Activated B cell treated with CpG ODN at 0.5 μM for 24 hours (primary cell): ENCODE results near the gene BRCA2. TPM values are rescaled to one million over a fixed set of nuclear protein-coding genes. Genes with fewer than 3 reads are reported as not detected.

ENCODE experiments used
- ATAC-seq: fragments of 200-7000 bp; cut with Tn5 transposase; one replicate; pipeline ENCODE4 v1.10.0; 2021; ENCODE audit warnings: low read depth, mild to moderate bottlenecking, moderate library complexity
- CTCF ChIA-PET: fragments of 350-600 bp; sonication (Branson Sonifier 250); formaldehyde crosslinking; loops from one replicate; lab custom pipeline; 2021; ENCODE audit warnings: antibody characterized with exemption; lab: Charles Lee
- POLR2A ChIA-PET: fragments of 350-600 bp; sonication (Branson Sonifier 250); formaldehyde crosslinking; loops from one replicate; lab custom pipeline; 2021; ENCODE audit warnings: antibody characterized with exemption; lab: Charles Lee
- DNase-seq: peaks from one replicate; pipeline ENCODE4 v3.0.0; 2022
- H3K27ac Mint-ChIP-seq: one replicate; pipeline ENCODE4 v1.8.0; 2020; ENCODE audit warnings: mixed read lengths
- H3K27me3 Mint-ChIP-seq: one replicate; pipeline ENCODE4 v1.8.0; 2021; ENCODE audit warnings: mixed read lengths
- H3K36me3 Mint-ChIP-seq: one replicate; pipeline ENCODE4 v1.8.0; 2021; ENCODE audit warnings: low read depth, mixed read lengths
- H3K4me1 Mint-ChIP-seq: one replicate; pipeline ENCODE4 v1.8.0; 2021; ENCODE audit warnings: mixed read lengths
- H3K4me3 Mint-ChIP-seq: one replicate; pipeline ENCODE4 v1.8.0; 2020; ENCODE audit warnings: mild to moderate bottlenecking, mixed read lengths
- H3K9me3 Mint-ChIP-seq: one replicate; pipeline ENCODE4 v1.8.0; 2020; ENCODE audit warnings: mixed read lengths
- CTCF ChIP-seq: fragments of 200-600 bp; IDR thresholded peaks from one replicate; pipeline ENCODE4 v1.8.0; 2022; ENCODE audit warnings: antibody characterized with exemption, mild to moderate bottlenecking
- intact Hi-C: fragments of 100-400 bp; cut with micrococcal nuclease; formaldehyde crosslinking; loops from one replicate; pipeline ENCODE4 v1.15.1; 2024
- total RNA-seq: library from RNA; stranded (reverse); gene quantifications from 2 replicates; pipeline ENCODE4 v1.2.3, GENCODE V29; 2022

The BRCA2 gene
- total RNA-seq, 1 donor from 2014 or later, result 6.6 TPM

DNA sequence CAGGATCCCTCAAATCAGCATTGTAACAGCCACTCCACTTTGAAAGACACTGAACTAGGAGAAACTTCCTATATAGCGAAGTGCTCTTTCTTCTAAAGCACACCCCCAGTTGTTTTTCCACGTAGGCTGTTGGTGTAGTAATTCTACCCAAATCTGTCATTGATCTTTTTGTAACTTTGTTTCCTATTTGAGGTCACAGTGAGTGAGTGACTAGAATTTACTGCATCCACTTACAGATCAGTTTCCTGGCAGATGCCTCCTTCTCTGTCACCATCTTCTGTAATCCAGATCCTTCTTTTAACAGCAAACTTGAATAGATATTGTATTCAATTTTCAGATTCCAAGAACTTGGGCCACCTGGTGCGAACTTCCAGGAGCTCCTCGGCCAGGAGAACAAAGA, 15.4 kb upstream of the BRCA2 start:
- no peaks in the 10 kb centered on the region for H3K36me3 Mint-ChIP-seq
- H3K27ac Mint-ChIP-seq, result no peak overlapping the region
- no peak for DNase-seq
- H3K4me1 Mint-ChIP-seq, result no peaks in the 10 kb centered on the region
- no peak for TF ChIP-seq CTCF
- H3K27me3 Mint-ChIP-seq, result peaks cover 9% of the 10 kb centered on the region
- intact Hi-C loops, result no loop called here
- no peak overlapping the region for H3K4me3 Mint-ChIP-seq
- no peak for ATAC-seq
- POLR2A ChIA-PET, result no interaction called here
- CTCF ChIA-PET, result no interaction called here
- H3K9me3 Mint-ChIP-seq, result no peaks in the 10 kb centered on the region

DNA sequence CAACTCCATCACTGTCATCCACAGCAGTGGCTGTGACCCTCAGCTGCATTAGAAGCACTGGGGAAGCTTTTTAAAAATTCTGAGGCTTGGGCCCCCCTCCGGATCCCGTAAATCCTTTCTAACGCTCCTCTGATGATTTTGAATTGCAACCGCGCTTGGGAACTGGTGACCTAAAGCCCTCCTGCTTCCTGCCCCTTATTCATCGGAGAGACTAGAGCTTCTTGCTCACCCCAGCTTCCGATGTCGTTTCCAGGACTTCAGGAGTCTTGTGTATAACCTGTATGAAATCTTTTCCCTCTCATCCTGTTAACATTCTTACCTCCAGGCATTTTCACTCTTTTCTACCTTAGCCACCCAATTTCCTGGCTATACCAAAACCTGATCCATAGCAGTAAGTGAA, 14.9 kb upstream of the BRCA2 start:
- no peak overlapping the region for H3K4me3 Mint-ChIP-seq
- H3K27ac Mint-ChIP-seq, result no peak overlapping the region
- no peaks in the 10 kb centered on the region for H3K36me3 Mint-ChIP-seq
- intact Hi-C loops, result no loop called here
- CTCF ChIA-PET, result no interaction called here
- TF ChIP-seq CTCF, result no peak
- H3K9me3 Mint-ChIP-seq, result no peaks in the 10 kb centered on the region
- no peaks in the 10 kb centered on the region for H3K4me1 Mint-ChIP-seq
- DNase-seq (no peak), ATAC-seq (no peak)
- H3K27me3 Mint-ChIP-seq, result peaks cover 9% of the 10 kb centered on the region
- POLR2A ChIA-PET, result no interaction called here

GRCh38 chr13:32300920-32301319, 14.4 kb upstream of the BRCA2 start:
- H3K4me1 Mint-ChIP-seq, result no peaks in the 10 kb centered on the region
- no peak overlapping the region for H3K4me3 Mint-ChIP-seq
- intact Hi-C loops, result no loop called here
- H3K27me3 Mint-ChIP-seq, result peaks cover 9% of the 10 kb centered on the region
- ChIA-PET CTCF (interaction anchor here (1.4 kb wide), 1 partner anchor 11 kb away, joined by 3 read pairs; no protein-coding TSS in a partner anchor), POLR2A (interaction anchor here (0.6 kb wide), 1 partner anchor 26 kb away, joined by 4 read pairs; no protein-coding TSS in a partner anchor)
- ATAC-seq (no peak), DNase-seq (no peak)
- no peak overlapping the region for H3K27ac Mint-ChIP-seq
- H3K36me3 Mint-ChIP-seq, result no peaks in the 10 kb centered on the region
- H3K9me3 Mint-ChIP-seq, result no peaks in the 10 kb centered on the region
- TF ChIP-seq CTCF, result no peak

DNA sequence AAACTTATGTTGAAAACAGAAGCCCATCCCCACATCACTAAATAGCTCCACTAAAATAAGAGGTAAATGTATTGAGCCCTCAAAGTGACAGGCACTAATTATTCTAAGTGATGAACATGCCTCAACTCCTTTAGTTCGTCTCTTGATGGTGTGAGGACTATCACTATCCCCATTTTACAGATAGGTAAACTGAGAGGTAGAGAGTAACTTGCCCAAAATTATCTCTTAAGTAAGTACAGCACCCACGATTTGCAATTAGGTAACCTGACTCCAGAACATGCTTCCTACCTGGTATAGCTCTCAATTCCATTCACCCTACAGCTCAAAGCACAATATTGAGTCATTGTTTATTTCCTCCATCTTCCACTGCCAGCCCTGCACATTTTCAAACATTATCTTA, 12.8 kb upstream of the BRCA2 start:
- H3K4me3 Mint-ChIP-seq, result no peak overlapping the region
- H3K9me3 Mint-ChIP-seq, result no peaks in the 10 kb centered on the region
- H3K36me3 Mint-ChIP-seq, result no peaks in the 10 kb centered on the region
- H3K27ac Mint-ChIP-seq, result no peak overlapping the region
- POLR2A ChIA-PET, result no interaction called here
- intact Hi-C loops, result no loop called here
- CTCF ChIA-PET, result interaction anchor here (1.4 kb wide), 1 partner anchor 9 kb away, joined by 3 read pairs; no protein-coding TSS in a partner anchor
- TF ChIP-seq CTCF, result no peak
- DNase-seq (no peak), ATAC-seq (no peak)
- peaks cover 9% of the 10 kb centered on the region for H3K27me3 Mint-ChIP-seq
- H3K4me1 Mint-ChIP-seq, result no peaks in the 10 kb centered on the region

DNA sequence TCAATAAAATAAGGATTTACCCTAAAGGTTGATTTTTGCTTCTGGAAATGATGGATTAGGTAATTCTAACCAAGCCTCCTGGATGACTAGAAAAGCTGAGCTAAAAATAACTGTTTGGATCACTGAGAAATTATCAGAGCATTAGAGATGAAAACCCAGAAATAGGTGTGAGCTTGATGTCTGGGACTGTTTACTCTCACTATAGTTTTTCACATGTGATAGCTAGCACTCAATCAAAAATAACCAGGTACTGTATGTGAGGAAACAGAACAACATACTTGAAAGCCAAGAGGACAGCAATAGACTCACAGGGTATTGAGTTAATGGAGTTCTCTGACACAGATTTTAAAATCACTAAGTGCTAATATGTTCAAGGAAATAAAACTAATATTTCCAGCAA, 9.7 kb upstream of the BRCA2 start:
- no peak overlapping the region for H3K4me3 Mint-ChIP-seq
- TF ChIP-seq CTCF, result no peak
- ChIA-PET CTCF (interaction anchor here (1.2 to 3.9 kb wide), 3 partner anchors 9 to 396 kb away, joined by 3 to 20 read pairs (median 3); partner anchors contain the start of genes BRCA2 and ZAR1L), POLR2A (interaction anchor here (0.6 to 1.5 kb wide), 2 partner anchors 9 to 59 kb away, joined by 3 to 6 read pairs; partner anchors contain the start of genes BRCA2 and ZAR1L)
- no peak overlapping the region for H3K27ac Mint-ChIP-seq
- intact Hi-C loops, result no loop called here
- peaks cover 11% of the 10 kb centered on the region for H3K4me1 Mint-ChIP-seq
- no peaks in the 10 kb centered on the region for H3K9me3 Mint-ChIP-seq
- H3K36me3 Mint-ChIP-seq, result no peaks in the 10 kb centered on the region
- no peak for DNase-seq
- peaks cover 3% of the 10 kb centered on the region for H3K27me3 Mint-ChIP-seq
- no peak for ATAC-seq
